Central memory CD8-positive, alpha-beta T cell (primary cell): ENCODE data around the gene DNASE1L2.
"Not testable (repeated sequence)": the region's sequence is repeated elsewhere in the genome, so short reads cannot be mapped to it uniquely, and the experiment has no call there.

Source experiments
- ATAC-seq: fragments of 150-1000 bp; cut with Tn5 transposase; replicated peaks from 2 replicates; pipeline ENCODE4 v1.10.0; 2022; ENCODE audit warnings: mild to moderate bottlenecking, moderate FRiP score, moderate number of reproducible peaks; ENCODE audit not compliant: poor library complexity, severe bottlenecking; ENCODE audit errors: extremely low read depth
- DNase-seq, 2 donors: peaks; one replicate each; pipeline ENCODE4 v3.0.0; 2021; ENCODE audit warnings: low spot score in 2 of 2
- H3K27ac Mint-ChIP-seq: one replicate; pipeline ENCODE4 v1.8.0; 2022; ENCODE audit warnings: low read depth, mild to moderate bottlenecking, moderate library complexity, mixed read lengths
- H3K27me3 Mint-ChIP-seq: one replicate; pipeline ENCODE4 v1.8.0; 2022; ENCODE audit warnings: mixed read lengths
- H3K36me3 Mint-ChIP-seq: one replicate; pipeline ENCODE4 v1.8.0; 2022; ENCODE audit warnings: mild to moderate bottlenecking, moderate library complexity, mixed read lengths; ENCODE audit not compliant: insufficient read depth
- H3K4me1 Mint-ChIP-seq: one replicate; pipeline ENCODE4 v1.8.0; 2022; ENCODE audit warnings: mixed read lengths
- H3K4me3 Mint-ChIP-seq: one replicate; pipeline ENCODE4 v1.8.0; 2022; ENCODE audit warnings: mild to moderate bottlenecking, moderate library complexity, mixed read lengths
- H3K9me3 Mint-ChIP-seq: one replicate; pipeline ENCODE4 v1.8.0; 2022; ENCODE audit warnings: mixed read lengths

The DNASE1L2 gene

GRCh38 chr16:2260250-2260649 is 24.0 kb downstream of the DNASE1L2 start:
- H3K36me3 Mint-ChIP-seq: peaks cover 73% of the 10 kb centered on the region
- DNase-seq (no peak), ATAC-seq (no peak)
- H3K4me1 Mint-ChIP-seq: peaks cover 18% of the 10 kb centered on the region
- no peak overlapping the region for H3K27ac Mint-ChIP-seq
- no peak overlapping the region for H3K4me3 Mint-ChIP-seq
- H3K9me3 Mint-ChIP-seq: no peaks in the 10 kb centered on the region
- H3K27me3 Mint-ChIP-seq: no peaks in the 10 kb centered on the region

- H3K27me3 Mint-ChIP-seq, H3K9me3 Mint-ChIP-seq, DNase-seq, H3K4me3 Mint-ChIP-seq, ATAC-seq: not testable (repeated sequence)
- Mint-ChIP-seq H3K36me3 (peaks cover 62% of the 10 kb centered on the region), H3K27ac (peak overlapping the region; percentile 38), H3K4me1 (peaks cover 23% of the 10 kb centered on the region)
Measured at GRCh38 chr16:2263026-2263425, 26.8 kb downstream of the DNASE1L2 start.

GRCh38 chr16:2266887-2267286 is 30.6 kb downstream of the DNASE1L2 start:
- ATAC-seq, H3K27me3 Mint-ChIP-seq, H3K9me3 Mint-ChIP-seq, DNase-seq: not testable (repeated sequence)
- Mint-ChIP-seq H3K27ac (peak overlapping the region; percentile 99), H3K36me3 (peaks cover 47% of the 10 kb centered on the region), H3K4me1 (peaks cover 41% of the 10 kb centered on the region), H3K4me3 (peak overlapping the region; percentile 99)

GRCh38 chr16:2267505-2267912 is 31.3 kb downstream of the DNASE1L2 start:
- peaks cover 41% of the 10 kb centered on the region for H3K4me1 Mint-ChIP-seq
- peaks cover 44% of the 10 kb centered on the region for H3K36me3 Mint-ChIP-seq
- peak; percentile 45 for ATAC-seq
- not testable (repeated sequence) for DNase-seq, H3K9me3 Mint-ChIP-seq, H3K27me3 Mint-ChIP-seq
- H3K4me3 Mint-ChIP-seq: peak overlapping the region; percentile 99
- peak overlapping the region; percentile 99 for H3K27ac Mint-ChIP-seq

- Mint-ChIP-seq H3K9me3 (no peaks in the 10 kb centered on the region), H3K4me3 (peak within 1 kb of the TSS; percentile 99), H3K36me3 (peaks cover 40% of the 10 kb centered on the region), H3K4me1 (peaks cover 41% of the 10 kb centered on the region), H3K27me3 (no peaks in the 10 kb centered on the region), H3K27ac (peak within 1 kb of the TSS; percentile 99)
- DNase-seq (peak; percentile 93 to 94), ATAC-seq (peak; percentile 79)
Measured at GRCh38 chr16:2267913-2268666, 31.8 kb downstream of the DNASE1L2 start, which contains the start of gene RNPS1. RNPS1 (minus strand) TSS chr16:2268126; CDS start chr16:2264643, 3,483 bp downstream.

- Mint-ChIP-seq H3K4me1 (peaks cover 31% of the 10 kb centered on the region), H3K27me3 (no peaks in the 10 kb centered on the region), H3K36me3 (peaks cover 29% of the 10 kb centered on the region), H3K4me3 (peak overlapping the region; percentile 99), H3K9me3 (no peaks in the 10 kb centered on the region), H3K27ac (no peak overlapping the region)
- no peak for DNase-seq
- ATAC-seq: no peak
Measured at GRCh38 chr16:2270070-2270462, 33.8 kb downstream of the DNASE1L2 start.

GRCh38 chr16:2270588-2271470 is 34.6 kb downstream of the DNASE1L2 start:
- no peak for DNase-seq
- no peak overlapping the region for H3K4me3 Mint-ChIP-seq
- H3K27me3 Mint-ChIP-seq: no peaks in the 10 kb centered on the region
- no peak for ATAC-seq
- H3K36me3 Mint-ChIP-seq: peaks cover 29% of the 10 kb centered on the region
- no peaks in the 10 kb centered on the region for H3K9me3 Mint-ChIP-seq
- H3K4me1 Mint-ChIP-seq: peaks cover 28% of the 10 kb centered on the region
- H3K27ac Mint-ChIP-seq: no peak overlapping the region

- Mint-ChIP-seq H3K9me3 (no peaks in the 10 kb centered on the region), H3K4me1 (peaks cover 21% of the 10 kb centered on the region), H3K27ac (no peak overlapping the region), H3K4me3 (no peak overlapping the region), H3K27me3 (no peaks in the 10 kb centered on the region), H3K36me3 (peaks cover 22% of the 10 kb centered on the region)
- DNase-seq (no peak), ATAC-seq (no peak)
Measured at GRCh38 chr16:2271848-2272461, 35.7 kb downstream of the DNASE1L2 start.

- Mint-ChIP-seq H3K27ac (no peak overlapping the region), H3K4me3 (no peak overlapping the region), H3K9me3 (no peaks in the 10 kb centered on the region), H3K27me3 (no peaks in the 10 kb centered on the region), H3K4me1 (peaks cover 18% of the 10 kb centered on the region), H3K36me3 (peaks cover 13% of the 10 kb centered on the region)
- ATAC-seq (no peak), DNase-seq (no peak)
Measured at GRCh38 chr16:2273484-2273883, 37.2 kb downstream of the DNASE1L2 start.

GRCh38 chr16:2273931-2274330 is 37.7 kb downstream of the DNASE1L2 start:
- no peak overlapping the region for H3K27ac Mint-ChIP-seq
- H3K9me3 Mint-ChIP-seq: no peaks in the 10 kb centered on the region
- ATAC-seq (no peak), DNase-seq (no peak)
- peaks cover 10% of the 10 kb centered on the region for H3K36me3 Mint-ChIP-seq
- no peaks in the 10 kb centered on the region for H3K27me3 Mint-ChIP-seq
- peaks cover 18% of the 10 kb centered on the region for H3K4me1 Mint-ChIP-seq
- no peak overlapping the region for H3K4me3 Mint-ChIP-seq

GRCh38 chr16:2275476-2276367 is 39.5 kb downstream of the DNASE1L2 start:
- Mint-ChIP-seq H3K27ac (no peak overlapping the region), H3K4me1 (peaks cover 9% of the 10 kb centered on the region)
- DNase-seq: no peak

More at GRCh38 chr16:2275476-2276367, 39.5 kb downstream of the DNASE1L2 start:
- Mint-ChIP-seq H3K4me3 (no peak overlapping the region), H3K9me3 (no peaks in the 10 kb centered on the region), H3K36me3 (peaks cover 10% of the 10 kb centered on the region), H3K27me3 (no peaks in the 10 kb centered on the region)
- no peak for ATAC-seq
